Activated CD4-positive, alpha-beta memory T cell treated with anti-CD3 and anti-CD28 coated beads, Interleukin-2, amount 10 ng/mL, durations not matched to agents 7 days and 5 days (primary cell): ENCODE data around the gene MARVELD3. TPM values are rescaled to one million over a fixed set of nuclear protein-coding genes. Genes with fewer than 3 reads are reported as not detected.

Source experiments
- CTCF ChIA-PET: fragments of 350-600 bp; sonication (Branson Sonifier 250); formaldehyde crosslinking; loops from one replicate; lab custom pipeline; 2021; ENCODE audit warnings: antibody characterized with exemption, inconsistent platforms; lab: Charles Lee
- POLR2A ChIA-PET: fragments of 350-600 bp; sonication (Branson Sonifier 250); formaldehyde crosslinking; loops from one replicate; lab custom pipeline; 2021; ENCODE audit warnings: antibody characterized with exemption; lab: Charles Lee
- DNase-seq: peaks from one replicate; pipeline ENCODE4 v3.0.0-alpha.2; 2020
- H3K27ac Mint-ChIP-seq: one replicate; pipeline ENCODE4 v1.8.0; 2021; ENCODE audit warnings: mild to moderate bottlenecking, mixed read lengths
- H3K27me3 Mint-ChIP-seq: one replicate; pipeline ENCODE4 v1.8.0; 2021; ENCODE audit warnings: mixed read lengths
- H3K36me3 Mint-ChIP-seq: one replicate; pipeline ENCODE4 v1.8.0; 2021; ENCODE audit warnings: low read depth, mixed read lengths
- H3K4me1 Mint-ChIP-seq: one replicate; pipeline ENCODE4 v1.8.0; 2021; ENCODE audit warnings: mixed read lengths
- H3K4me3 Mint-ChIP-seq: one replicate; pipeline ENCODE4 v1.8.0; 2021; ENCODE audit warnings: mild to moderate bottlenecking, mixed read lengths
- H3K9me3 Mint-ChIP-seq: one replicate; pipeline ENCODE4 v1.8.0; 2021; ENCODE audit warnings: mixed read lengths
- total RNA-seq, 2 experiments: library from RNA; stranded (reverse); gene quantifications; one replicate each; pipeline ENCODE4 v1.2.3, GENCODE V29; 2021

Gene MARVELD3
- total RNA-seq, 2 experiments from 2014 or later = 0.15 TPM

DNA sequence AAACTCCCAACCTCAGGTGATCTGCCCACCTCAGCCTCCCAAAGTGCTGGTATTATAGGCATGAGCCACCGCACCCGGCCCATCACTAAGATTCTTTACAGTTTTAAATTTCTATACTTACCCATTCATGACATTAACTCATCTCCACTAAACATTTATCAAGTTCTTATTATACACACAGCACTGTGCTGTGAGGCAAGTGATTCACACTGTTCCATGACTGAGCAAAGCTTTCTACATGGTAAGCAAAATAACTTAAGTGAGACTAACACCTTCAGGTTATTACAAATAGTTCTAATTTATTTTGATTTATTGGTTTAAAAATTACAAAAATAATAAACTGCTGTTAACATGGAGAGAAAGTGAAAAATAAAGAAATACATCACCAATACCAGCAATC lies 33.5 kb downstream of the MARVELD3 start:
- Mint-ChIP-seq H3K36me3 (peaks cover 14% of the 10 kb centered on the region), H3K4me3 (no peak overlapping the region), H3K4me1 (peaks cover 6% of the 10 kb centered on the region), H3K9me3 (no peaks in the 10 kb centered on the region), H3K27me3 (no peaks in the 10 kb centered on the region), H3K27ac (no peak overlapping the region)
- POLR2A ChIA-PET = interaction anchor here (0.7 kb wide), 1 partner anchor 38 kb away, joined by 3 read pairs; no protein-coding TSS in a partner anchor
- DNase-seq = no peak
- CTCF ChIA-PET = interaction anchor here (0.7 kb wide), 1 partner anchor 273 kb away, joined by 4 read pairs; no protein-coding TSS in a partner anchor

- CTCF ChIA-PET = interaction anchor here (0.7 kb wide), 1 partner anchor 64 kb away, joined by 3 read pairs; no protein-coding TSS in a partner anchor
- H3K27me3 Mint-ChIP-seq = no peaks in the 10 kb centered on the region
Observed at GRCh38 chr16:71666264-71666663, 40.3 kb downstream of the MARVELD3 start.

GRCh38 chr16:71666928-71667707 lies 41.1 kb downstream of the MARVELD3 start:
- Mint-ChIP-seq H3K9me3 (no peaks in the 10 kb centered on the region), H3K27me3 (no peaks in the 10 kb centered on the region), H3K4me1 (no peaks in the 10 kb centered on the region), H3K36me3 (peaks cover 13% of the 10 kb centered on the region), H3K4me3 (no peak overlapping the region), H3K27ac (no peak overlapping the region)
- no peak for DNase-seq
- CTCF ChIA-PET = interaction anchor here (0.7 kb wide), 1 partner anchor 65 kb away, joined by 3 read pairs; no protein-coding TSS in a partner anchor
- POLR2A ChIA-PET = no interaction called here

More at GRCh38 chr16:71666264-71666663, 40.3 kb downstream of the MARVELD3 start:
- H3K4me3 Mint-ChIP-seq = no peak overlapping the region
- H3K27ac Mint-ChIP-seq = no peak overlapping the region
- H3K36me3 Mint-ChIP-seq = peaks cover 11% of the 10 kb centered on the region
- H3K4me1 Mint-ChIP-seq = no peaks in the 10 kb centered on the region
- POLR2A ChIA-PET = no interaction called here
- DNase-seq = no peak
- H3K9me3 Mint-ChIP-seq = no peaks in the 10 kb centered on the region

DNA sequence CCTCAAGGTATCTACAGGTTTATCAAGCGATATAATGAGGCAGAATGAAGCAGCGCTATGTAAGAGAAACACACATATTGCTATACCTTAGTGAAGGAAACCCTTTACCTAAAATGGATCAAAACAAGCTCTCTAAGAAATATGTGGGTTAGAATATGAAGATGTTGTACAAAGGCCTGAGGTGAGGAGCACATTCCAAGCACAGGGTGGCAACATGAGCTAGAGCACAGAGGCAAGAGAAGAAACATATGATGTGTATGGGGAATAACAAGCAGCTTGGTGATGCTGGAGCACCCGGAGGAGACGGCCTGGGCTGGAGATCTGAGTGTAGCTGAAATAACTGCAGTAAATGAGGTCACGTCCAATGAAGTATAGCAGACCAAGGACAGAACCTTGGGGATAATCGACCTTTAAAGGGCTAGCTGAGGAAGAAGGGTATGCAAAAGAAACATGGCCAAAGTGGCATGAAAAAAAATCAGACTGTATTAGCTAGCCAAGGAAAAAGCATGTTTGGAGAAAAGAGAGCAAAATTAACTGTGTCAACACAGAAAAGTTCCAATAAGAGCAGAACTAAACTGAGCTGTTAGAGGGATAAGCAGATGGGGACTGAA lies 44.0 kb downstream of the MARVELD3 start:
- ChIA-PET POLR2A (interaction anchor here (1.2 kb wide), 1 partner anchor 63 kb away, joined by 3 read pairs; no protein-coding TSS in a partner anchor), CTCF (interaction anchor here (1.5 kb wide), 1 partner anchor 59 kb away, joined by 6 read pairs; no protein-coding TSS in a partner anchor)
- Mint-ChIP-seq H3K27ac (no peak overlapping the region), H3K4me3 (no peak overlapping the region), H3K9me3 (no peaks in the 10 kb centered on the region), H3K4me1 (no peaks in the 10 kb centered on the region), H3K36me3 (peaks cover 14% of the 10 kb centered on the region), H3K27me3 (no peaks in the 10 kb centered on the region)
- no peak for DNase-seq

- Mint-ChIP-seq H3K9me3 (no peaks in the 10 kb centered on the region), H3K4me3 (no peak overlapping the region), H3K27me3 (no peaks in the 10 kb centered on the region), H3K4me1 (no peaks in the 10 kb centered on the region), H3K36me3 (peaks cover 17% of the 10 kb centered on the region), H3K27ac (no peak overlapping the region)
- POLR2A ChIA-PET = interaction anchor here (0.6 to 1.2 kb wide), 2 partner anchors 12 to 62 kb away, joined by 3 read pairs; no protein-coding TSS in a partner anchor
- CTCF ChIA-PET = interaction anchor here (1.5 kb wide), 1 partner anchor 59 kb away, joined by 6 read pairs; no protein-coding TSS in a partner anchor
- DNase-seq = no peak
Observed at GRCh38 chr16:71670537-71670936, 44.6 kb downstream of the MARVELD3 start.

DNA sequence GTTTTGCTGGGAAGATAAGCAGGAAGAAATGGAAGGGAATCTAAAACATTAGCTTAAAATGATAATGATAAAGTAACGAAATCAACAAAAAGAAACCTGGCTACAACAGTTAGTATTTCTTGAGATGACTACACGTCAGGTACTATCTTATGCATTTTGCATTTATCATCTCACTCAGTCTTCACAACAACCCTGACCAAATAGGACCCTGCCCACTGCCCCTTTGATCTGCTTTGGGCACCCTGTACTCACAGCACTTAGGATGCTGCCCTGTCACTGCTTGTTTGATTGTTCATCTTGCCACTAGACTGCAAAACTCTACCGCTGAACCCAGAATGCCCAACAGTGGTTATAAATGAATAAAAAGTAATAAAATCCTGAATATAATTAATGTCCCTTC lies 45.2 kb downstream of the MARVELD3 start:
- CTCF ChIA-PET = no interaction called here
- H3K36me3 Mint-ChIP-seq = peaks cover 20% of the 10 kb centered on the region
- H3K27me3 Mint-ChIP-seq = no peaks in the 10 kb centered on the region
- POLR2A ChIA-PET = no interaction called here
- H3K4me3 Mint-ChIP-seq = no peak overlapping the region
- peaks cover 3% of the 10 kb centered on the region for H3K4me1 Mint-ChIP-seq
- H3K9me3 Mint-ChIP-seq = no peaks in the 10 kb centered on the region
- no peak overlapping the region for H3K27ac Mint-ChIP-seq
- DNase-seq = no peak

GRCh38 chr16:71672125-71672524 lies 46.1 kb downstream of the MARVELD3 start:
- peaks cover 21% of the 10 kb centered on the region for H3K36me3 Mint-ChIP-seq
- no peak for DNase-seq
- ChIA-PET POLR2A (no interaction called here), CTCF (interaction anchor here (1.1 kb wide), 1 partner anchor 289 kb away, joined by 5 read pairs; no protein-coding TSS in a partner anchor)
- no peaks in the 10 kb centered on the region for H3K27me3 Mint-ChIP-seq
- no peaks in the 10 kb centered on the region for H3K9me3 Mint-ChIP-seq
- peaks cover 6% of the 10 kb centered on the region for H3K4me1 Mint-ChIP-seq
- no peak overlapping the region for H3K4me3 Mint-ChIP-seq
- no peak overlapping the region for H3K27ac Mint-ChIP-seq

DNA sequence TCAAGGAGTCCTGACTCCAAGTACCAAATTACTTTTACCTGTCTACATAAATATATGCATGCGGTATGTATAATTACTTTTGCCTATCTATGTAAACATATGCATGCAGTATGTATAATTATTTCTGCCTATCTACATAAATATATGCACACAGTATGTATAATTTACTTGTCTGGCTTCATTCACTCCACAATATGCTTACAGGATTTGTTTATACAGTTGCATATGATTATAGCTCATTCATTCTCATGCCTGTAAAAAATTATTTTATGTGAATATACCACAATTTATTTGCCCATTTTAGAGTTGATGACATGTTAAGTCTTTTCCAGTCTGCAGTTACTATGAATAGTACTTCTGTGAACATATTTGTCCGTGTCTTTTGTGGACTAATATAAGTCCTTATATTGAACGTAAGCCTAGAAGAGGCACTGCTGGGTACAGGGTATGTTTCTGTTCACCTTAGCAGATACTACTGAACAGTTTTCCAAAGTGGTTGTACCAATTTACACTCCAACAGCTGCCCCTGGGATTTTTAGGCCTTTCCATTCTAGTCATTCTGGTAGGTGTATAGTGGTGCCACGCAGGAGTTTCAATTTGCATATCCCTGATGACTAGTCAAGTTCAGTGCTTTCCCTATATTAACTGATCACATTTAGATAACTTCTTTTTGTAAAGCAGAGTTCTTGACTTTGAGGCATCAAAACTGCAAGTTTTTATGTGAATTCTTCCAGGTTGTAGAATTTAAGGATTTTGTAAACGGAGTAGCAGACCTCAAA lies 47.0 kb downstream of the MARVELD3 start:
- H3K27me3 Mint-ChIP-seq = no peaks in the 10 kb centered on the region
- H3K4me1 Mint-ChIP-seq = peaks cover 6% of the 10 kb centered on the region
- ChIA-PET POLR2A (no interaction called here), CTCF (interaction anchor here (1.1 kb wide), 1 partner anchor 288 kb away, joined by 5 read pairs; no protein-coding TSS in a partner anchor)
- H3K4me3 Mint-ChIP-seq = no peak overlapping the region
- no peak overlapping the region for H3K27ac Mint-ChIP-seq
- no peak for DNase-seq
- H3K36me3 Mint-ChIP-seq = peaks cover 21% of the 10 kb centered on the region
- no peaks in the 10 kb centered on the region for H3K9me3 Mint-ChIP-seq

DNA sequence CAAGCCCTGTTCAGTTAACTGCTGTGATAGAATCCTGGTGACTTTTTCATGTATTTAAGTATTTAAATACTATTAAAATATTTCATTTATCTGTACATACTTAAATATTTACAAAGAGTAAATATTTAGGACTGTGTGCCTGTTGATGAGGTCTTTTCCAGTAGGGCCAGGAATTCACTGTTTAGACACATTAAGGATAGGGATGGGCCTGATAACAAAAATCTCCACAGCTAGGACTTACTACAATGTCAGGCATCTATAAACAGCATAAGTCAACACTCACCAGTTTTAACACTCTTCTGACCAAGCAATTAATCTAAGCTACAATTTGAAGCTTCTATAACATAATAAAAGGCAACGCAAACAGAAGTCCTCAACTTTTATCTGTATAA lies 47.6 kb downstream of the MARVELD3 start:
- H3K27ac Mint-ChIP-seq = no peak overlapping the region
- no peak overlapping the region for H3K4me3 Mint-ChIP-seq
- H3K4me1 Mint-ChIP-seq = peaks cover 6% of the 10 kb centered on the region
- ChIA-PET POLR2A (no interaction called here), CTCF (no interaction called here)
- H3K27me3 Mint-ChIP-seq = no peaks in the 10 kb centered on the region
- DNase-seq = no peak
- no peaks in the 10 kb centered on the region for H3K9me3 Mint-ChIP-seq
- peaks cover 21% of the 10 kb centered on the region for H3K36me3 Mint-ChIP-seq

DNA sequence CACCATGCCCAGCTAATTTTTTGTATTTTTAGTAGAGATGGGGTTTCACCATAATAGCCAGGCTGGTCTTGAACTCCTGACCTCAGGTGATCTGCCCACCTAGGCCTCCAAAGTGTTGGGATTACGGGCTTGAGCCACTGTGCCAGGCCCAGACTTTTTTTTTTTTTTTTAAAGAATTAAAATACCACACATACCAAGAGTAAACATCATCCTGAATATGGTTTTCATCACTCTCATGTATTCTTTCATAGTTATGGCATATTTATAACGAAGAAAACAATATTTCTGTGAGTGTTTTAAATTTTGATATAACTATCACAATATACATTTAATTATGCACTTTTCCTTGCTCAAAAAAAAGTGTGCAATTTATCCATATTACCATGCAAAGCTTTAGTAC lies 48.2 kb downstream of the MARVELD3 start:
- Mint-ChIP-seq H3K36me3 (peaks cover 24% of the 10 kb centered on the region), H3K4me1 (peaks cover 6% of the 10 kb centered on the region), H3K27me3 (no peaks in the 10 kb centered on the region), H3K9me3 (no peaks in the 10 kb centered on the region), H3K27ac (no peak overlapping the region), H3K4me3 (no peak overlapping the region)
- no peak for DNase-seq
- CTCF ChIA-PET = no interaction called here
- POLR2A ChIA-PET = no interaction called here

GRCh38 chr16:71675380-71675779 lies 49.4 kb downstream of the MARVELD3 start:
- peaks cover 6% of the 10 kb centered on the region for H3K4me1 Mint-ChIP-seq
- ChIA-PET POLR2A (no interaction called here), CTCF (interaction anchor here (0.8 kb wide), 1 partner anchor 286 kb away, joined by 3 read pairs; no protein-coding TSS in a partner anchor)
- no peak overlapping the region for H3K4me3 Mint-ChIP-seq
- no peak overlapping the region for H3K27ac Mint-ChIP-seq
- H3K27me3 Mint-ChIP-seq = no peaks in the 10 kb centered on the region
- H3K36me3 Mint-ChIP-seq = peaks cover 25% of the 10 kb centered on the region
- DNase-seq = no peak
- no peaks in the 10 kb centered on the region for H3K9me3 Mint-ChIP-seq

DNA sequence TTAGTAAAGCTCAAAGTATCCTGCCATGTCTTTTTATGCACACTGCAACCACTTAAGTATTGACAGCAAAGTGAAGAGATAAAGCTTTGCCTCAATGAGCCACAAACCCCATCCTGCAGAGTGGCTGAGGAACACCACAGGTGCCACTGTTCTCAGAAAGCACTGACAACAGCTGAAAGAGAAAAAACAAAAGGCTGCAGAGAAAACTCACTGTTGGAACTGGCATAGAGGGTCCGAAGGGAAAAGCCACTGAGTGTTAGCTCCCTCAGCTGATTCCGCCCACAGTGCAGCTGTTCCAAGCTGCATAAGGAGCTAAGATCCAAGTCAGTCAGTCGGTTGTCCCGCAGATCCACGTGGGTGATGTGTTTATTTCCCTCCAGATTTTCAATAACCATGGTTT lies 50.3 kb downstream of the MARVELD3 start:
- Mint-ChIP-seq H3K9me3 (no peaks in the 10 kb centered on the region), H3K4me3 (no peak overlapping the region)
- POLR2A ChIA-PET = no interaction called here

More for the DNA sequence above, 50.3 kb downstream of the MARVELD3 start:
- H3K36me3 Mint-ChIP-seq = peaks cover 25% of the 10 kb centered on the region
- H3K27me3 Mint-ChIP-seq = no peaks in the 10 kb centered on the region
- CTCF ChIA-PET = interaction anchor here (0.8 to 1.1 kb wide), 2 partner anchors 285 kb away, joined by 3 to 4 read pairs; no protein-coding TSS in a partner anchor
- H3K4me1 Mint-ChIP-seq = peaks cover 6% of the 10 kb centered on the region
- peak; percentile 34 for DNase-seq
- H3K27ac Mint-ChIP-seq = no peak overlapping the region
